WTC11 (cell line): ENCODE measurements around the gene NTN3. TPM values are rescaled to one million over a fixed set of nuclear protein-coding genes. Genes with fewer than 3 reads are reported as not detected.

Source experiments
- ATAC-seq: fragments of 200-7000 bp; cut with Tn5 transposase; 2 replicates; pipeline ENCODE4 v1.10.0; 2021; ENCODE audit warnings: mild to moderate bottlenecking, moderate library complexity
- CTCF ChIA-PET: fragments of 300-600 bp; sonication (Branson Sonifier 250); formaldehyde crosslinking; loops from one replicate; lab custom pipeline; 2021; ENCODE audit warnings: antibody characterized with exemption; lab: Charles Lee
- POLR2A ChIA-PET: fragments of 350-600 bp; sonication (Branson Sonifier 250); formaldehyde crosslinking; loops from one replicate; lab custom pipeline; 2021; ENCODE audit warnings: antibody characterized with exemption; lab: Charles Lee
- DNase-seq: peaks from one replicate; pipeline ENCODE4 v3.0.0; 2021; ENCODE audit warnings: low spot score
- H3K27ac Mint-ChIP-seq: 2 replicates; pipeline ENCODE4 v1.8.0; 2021; ENCODE audit warnings: mixed read lengths
- H3K27me3 Mint-ChIP-seq: 2 replicates; pipeline ENCODE4 v1.8.0; 2021; ENCODE audit warnings: low read depth, mild to moderate bottlenecking, moderate library complexity, mixed read lengths
- H3K36me3 Mint-ChIP-seq: 2 replicates; pipeline ENCODE4 v1.8.0; 2021; ENCODE audit warnings: mixed read lengths
- H3K4me1 Mint-ChIP-seq: 2 replicates; pipeline ENCODE4 v1.8.0; 2022; ENCODE audit warnings: mixed read lengths
- H3K4me3 Mint-ChIP-seq: 2 replicates; pipeline ENCODE4 v1.8.0; 2021; ENCODE audit warnings: mild to moderate bottlenecking, moderate library complexity, mixed read lengths
- H3K9me3 Mint-ChIP-seq: 2 replicates; pipeline ENCODE4 v1.8.0; 2021; ENCODE audit warnings: mixed read lengths
- AFF4 ChIP-seq: sonication (generic); formaldehyde crosslinking; IDR thresholded peaks from 2 replicates; pipeline ENCODE4 v1.8.1; 2023; ENCODE audit warnings: mild to moderate bottlenecking, missing genetic modification reagents, borderline replicate concordance
- CBFB ChIP-seq: sonication (generic); formaldehyde crosslinking; IDR thresholded peaks from 2 replicates; pipeline ENCODE4 v1.8.1; 2022; ENCODE audit warnings: mild to moderate bottlenecking, low read depth, missing genetic modification reagents
- CTCF ChIP-seq: fragments of 200-600 bp; IDR thresholded peaks from 2 replicates; pipeline ENCODE4 v1.8.0; 2022; ENCODE audit warnings: antibody characterized with exemption
- E2F5 ChIP-seq: sonication (generic); formaldehyde crosslinking; IDR thresholded peaks from 2 replicates; pipeline ENCODE4 v1.8.1; 2022; ENCODE audit warnings: mild to moderate bottlenecking, moderate library complexity, missing genetic modification reagents
- ERG ChIP-seq: fragments of 250-450 bp; sonication (Bioruptor Pico); IDR thresholded peaks from 2 replicates; pipeline ENCODE4 v1.8.0; 2021; ENCODE audit warnings: mild to moderate bottlenecking
- FOXP1 ChIP-seq: sonication (generic); formaldehyde crosslinking; IDR thresholded peaks from 2 replicates; pipeline ENCODE4 v1.8.0; 2022; ENCODE audit warnings: missing genetic modification reagents, mild to moderate bottlenecking, moderate library complexity, borderline replicate concordance
- GABPB1 ChIP-seq: sonication (generic); formaldehyde crosslinking; IDR thresholded peaks from 2 replicates; pipeline ENCODE4 v1.8.1; 2023; ENCODE audit warnings: mild to moderate bottlenecking, missing genetic modification reagents
- GRHL2 ChIP-seq: fragments of 250-450 bp; sonication (Bioruptor Pico); IDR thresholded peaks from 2 replicates; pipeline ENCODE4 v1.8.0; 2022; ENCODE audit warnings: mild to moderate bottlenecking, moderate library complexity; ENCODE audit not compliant: insufficient replicate concordance, severe bottlenecking
- GTF2I ChIP-seq: fragments of 250-450 bp; sonication (Bioruptor Pico); conservative IDR thresholded peaks from 2 replicates; pipeline ENCODE4 v1.4.0; 2021; ENCODE audit warnings: mild to moderate bottlenecking
- MAX ChIP-seq: sonication (generic); formaldehyde crosslinking; IDR thresholded peaks from 2 replicates; pipeline ENCODE4 v1.8.0; 2022; ENCODE audit warnings: mild to moderate bottlenecking, missing genetic modification reagents
- NFATC4 ChIP-seq: fragments of 250-450 bp; sonication (Bioruptor Pico); IDR thresholded peaks from 2 replicates; pipeline ENCODE4 v1.9.0; 2021; ENCODE audit warnings: mild to moderate bottlenecking
- OVOL2 ChIP-seq: fragments of 250-450 bp; sonication (Bioruptor Pico); IDR thresholded peaks from 2 replicates; pipeline ENCODE4 v1.9.0; 2021; ENCODE audit warnings: mild to moderate bottlenecking, borderline replicate concordance
- PREB ChIP-seq: sonication (generic); formaldehyde crosslinking; IDR thresholded peaks from 2 replicates; pipeline ENCODE4 v1.8.1; 2022; ENCODE audit warnings: mild to moderate bottlenecking, missing genetic modification reagents, moderate library complexity, borderline replicate concordance
- SMAD3 ChIP-seq: sonication (generic); formaldehyde crosslinking; IDR thresholded peaks from 2 replicates; pipeline ENCODE4 v1.8.0; 2022; ENCODE audit warnings: missing genetic modification reagents, mild to moderate bottlenecking, borderline replicate concordance
- SP1 ChIP-seq: sonication (generic); formaldehyde crosslinking; conservative IDR thresholded peaks from 2 replicates; pipeline ENCODE4 v1.8.1; 2022; ENCODE audit warnings: missing genetic modification reagents
- TEAD4 ChIP-seq: sonication (generic); formaldehyde crosslinking; IDR thresholded peaks from 2 replicates; pipeline ENCODE4 v1.8.0; 2022; ENCODE audit warnings: mild to moderate bottlenecking, missing genetic modification reagents
- USF1 ChIP-seq: sonication (generic); formaldehyde crosslinking; IDR thresholded peaks from 2 replicates; pipeline ENCODE4 v1.8.0; 2022; ENCODE audit warnings: mild to moderate bottlenecking, missing genetic modification reagents
- USF2 ChIP-seq: sonication (generic); formaldehyde crosslinking; IDR thresholded peaks from 2 replicates; pipeline ENCODE4 v1.8.1; 2023; ENCODE audit warnings: mild to moderate bottlenecking, missing genetic modification reagents, moderate library complexity
- ZMAT4 ChIP-seq: fragments of 250-450 bp; sonication (Bioruptor Pico); IDR thresholded peaks from 2 replicates; pipeline ENCODE4 v1.9.0; 2021; ENCODE audit warnings: mild to moderate bottlenecking
- ZNF317 ChIP-seq: sonication (generic); formaldehyde crosslinking; IDR thresholded peaks from 2 replicates; pipeline ENCODE4 v1.8.1; 2023; ENCODE audit warnings: low read depth, mild to moderate bottlenecking, moderate library complexity, missing genetic modification reagents, borderline replicate concordance
- ZNF671 ChIP-seq: fragments of 250-450 bp; sonication (Bioruptor Pico); IDR thresholded peaks from 2 replicates; pipeline ENCODE4 v1.8.0; 2021; ENCODE audit warnings: mild to moderate bottlenecking
- total RNA-seq: library from RNA; stranded (reverse); gene quantifications from 3 replicates; pipeline ENCODE4 v1.2.3, GENCODE V29; 2021

Gene NTN3
- total RNA-seq, 1 experiment from 2014 or later, result 0.92 TPM

GRCh38 chr16:2520097-2520783 is 49.1 kb downstream of the NTN3 start, which contains the start of gene AMDHD2 (continued):
- TF ChIP-seq GABPB1 (CRISPR knock-in tag), result no peak
- 0 out of 2 replicates have a peak, but pooled peaks have one; percentile 33 for TF ChIP-seq E2F5 (CRISPR knock-in tag)
- TF ChIP-seq SP1, result peak; percentile 81
- no peak for TF ChIP-seq CTCF
- TF ChIP-seq CBFB (CRISPR knock-in tag), result peak; percentile 83; the same call in 1 of the 2 replicates

- H3K4me1 Mint-ChIP-seq, result peaks cover 19% of the 10 kb centered on the region
- TF ChIP-seq ZNF671 (CRISPR knock-in tag), result no peak
- no peak for TF ChIP-seq ZNF317 (CRISPR knock-in tag)
- TF ChIP-seq AFF4 (CRISPR knock-in tag), result no peak
- TF ChIP-seq GTF2I (CRISPR knock-in tag), result no peak
- TF ChIP-seq SMAD3, result no peak
- no peak for TF ChIP-seq NFATC4
- no peak for TF ChIP-seq OVOL2
- no peak for TF ChIP-seq FOXP1 (CRISPR knock-in tag)
- TF ChIP-seq TEAD4 (CRISPR knock-in tag), result no peak
- no peak for TF ChIP-seq MAX (CRISPR knock-in tag)
- no peak for TF ChIP-seq PREB (CRISPR knock-in tag)
- no peak for TF ChIP-seq GRHL2 (CRISPR knock-in tag)
- TF ChIP-seq USF1 (CRISPR knock-in tag), result no peak
- TF ChIP-seq ZMAT4 (CRISPR knock-in tag), result no peak
- no peak for TF ChIP-seq USF2
- no peak for TF ChIP-seq GABPB1 (CRISPR knock-in tag)
- no peak for TF ChIP-seq ERG (CRISPR knock-in tag)
These were observed 49.9 kb downstream of the NTN3 start for GRCh38 chr16:2520784-2521531.

More at GRCh38 chr16:2520784-2521531, 49.9 kb downstream of the NTN3 start:
- H3K27me3 Mint-ChIP-seq, result no peaks in the 10 kb centered on the region
- peak; percentile 55 for ATAC-seq
- H3K36me3 Mint-ChIP-seq, result peaks cover 8% of the 10 kb centered on the region
- POLR2A ChIA-PET, result interaction anchor here (0.6 to 3.7 kb wide), 6 partner anchors 11 to 366 kb away, joined by 3 to 17 read pairs (median 4); partner anchors contain the start of genes CEMP1, PDPK1, TEDC2 and TRAF7
- CTCF ChIA-PET, result interaction anchor here (0.7 to 2.1 kb wide), 6 partner anchors 10 to 326 kb away, joined by 3 to 13 read pairs (median 5); partner anchors contain the start of gene CEMP1
- DNase-seq, result no peak
- H3K9me3 Mint-ChIP-seq, result no peaks in the 10 kb centered on the region
- H3K27ac Mint-ChIP-seq, result peak overlapping the region; percentile 70
- peak overlapping the region; percentile 75 for H3K4me3 Mint-ChIP-seq
